ENCODE results near the gene POLR3E.
A peak's percentile ranks its signal among the peaks of the same experiment; 100 is the strongest.

POLR3E gene

DNA sequence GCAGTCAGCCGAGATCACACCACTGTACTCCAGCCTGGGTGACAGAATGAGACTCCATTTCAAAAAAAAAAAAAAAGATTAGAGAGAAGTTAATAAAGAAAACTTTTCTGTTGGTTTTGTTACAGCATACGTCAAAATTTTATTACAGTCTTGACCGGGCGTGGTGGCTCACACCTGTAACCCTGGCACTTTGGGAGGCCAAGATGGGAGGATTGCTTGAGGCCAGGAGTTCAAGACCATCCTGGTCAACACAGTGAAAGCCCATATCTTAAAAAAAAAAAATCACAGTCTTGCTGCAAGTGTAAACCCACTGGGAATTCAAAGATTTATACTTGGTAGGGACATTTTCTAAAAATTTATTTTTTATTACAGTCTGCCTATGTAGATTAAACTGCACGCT is 6.2 kb upstream of the POLR3E start:
- no peak for DNase-seq (ENCODE audit: low read depth)
- no peak for TF ChIP-seq CTCF (conservative IDR thresholded peaks at IDR 0.05; ENCODE audit: low read length)
- no peak overlapping the region for H3K4me3 ChIP-seq (ENCODE audit: low read length)

GRCh38 chr16:22291860-22292318 is 5.3 kb upstream of the POLR3E start:
- no peak overlapping the region for H3K4me3 ChIP-seq (ENCODE audit: low read length)
- TF ChIP-seq CTCF (conservative IDR thresholded peaks at IDR 0.05; ENCODE audit: low read length), result no peak
- peak; percentile 55 for DNase-seq (ENCODE audit: low read depth)

DNA sequence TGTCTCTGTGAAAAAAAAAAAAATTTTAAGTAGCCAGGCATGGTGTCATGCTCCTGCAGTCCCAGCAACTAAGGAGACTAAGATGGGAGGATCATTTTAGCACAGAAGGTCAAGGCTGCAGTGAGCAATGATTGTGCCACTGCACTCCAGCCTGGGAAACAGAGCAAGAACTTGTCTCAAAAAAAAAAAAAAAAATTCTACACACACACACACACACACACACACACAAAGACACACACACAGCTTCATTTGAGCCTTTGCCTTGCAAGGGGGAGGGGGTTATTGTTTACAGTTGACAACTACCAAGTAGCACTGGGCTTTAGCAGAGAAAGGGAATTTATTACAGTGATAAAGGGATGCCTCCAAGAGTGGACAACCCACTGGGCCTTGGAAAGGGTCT is 4.9 kb upstream of the POLR3E start:
- no peak for DNase-seq (ENCODE audit: low read depth)
- no peak for TF ChIP-seq CTCF (conservative IDR thresholded peaks at IDR 0.05; ENCODE audit: low read length)
- H3K4me3 ChIP-seq (ENCODE audit: low read length), result no peak overlapping the region

GRCh38 chr16:22293137-22294106 is 3.8 kb upstream of the POLR3E start:
- DNase-seq (ENCODE audit: low read depth), result no peak
- no peak for TF ChIP-seq CTCF (conservative IDR thresholded peaks at IDR 0.05; ENCODE audit: low read length)
- H3K4me3 ChIP-seq (ENCODE audit: low read length), result no peak overlapping the region

DNA sequence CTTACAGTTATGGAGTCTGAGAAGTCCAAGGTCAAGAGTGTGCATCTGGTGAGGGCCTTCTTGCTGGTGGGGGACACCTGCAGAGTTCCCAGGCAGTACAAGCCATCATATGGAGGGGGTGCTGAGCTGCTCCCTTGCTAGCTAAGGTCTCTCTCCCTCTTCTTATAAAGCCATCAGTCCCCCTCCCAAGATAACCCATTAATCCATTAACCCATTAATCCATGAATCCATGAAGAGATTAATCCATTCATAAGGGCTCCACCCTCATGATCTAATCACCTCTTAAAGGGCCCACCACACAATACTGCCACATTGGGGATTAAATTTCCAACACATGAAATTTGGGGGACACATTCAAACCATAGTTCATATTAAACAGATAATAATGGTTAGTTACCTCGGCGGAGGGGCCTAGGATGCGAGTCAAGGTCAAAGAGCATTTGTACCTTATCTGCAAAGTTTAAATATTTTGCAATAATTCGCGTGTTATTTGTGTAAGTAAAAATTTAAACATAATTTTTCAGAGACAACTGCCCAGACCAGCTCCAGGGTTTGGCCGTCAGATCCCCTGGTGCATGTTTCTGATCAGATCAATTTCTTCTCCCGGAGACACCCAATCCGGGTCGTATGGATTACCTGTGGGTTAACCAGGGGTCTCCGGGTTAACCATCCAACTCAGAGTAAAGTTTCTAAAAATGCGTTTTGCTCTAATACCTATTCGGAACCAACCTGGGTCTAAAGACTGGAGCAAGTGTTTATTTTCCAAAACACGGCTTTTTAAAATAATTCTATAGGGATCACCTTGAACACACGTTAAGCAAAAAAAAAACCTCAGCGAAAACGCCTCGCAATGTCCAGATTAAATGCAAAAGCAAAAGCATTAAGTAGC is 740 bp upstream of the POLR3E start:
- no peak for TF ChIP-seq CTCF (conservative IDR thresholded peaks at IDR 0.05; ENCODE audit: low read length)
- no peak for DNase-seq (ENCODE audit: low read depth)
- peak overlapping the region; percentile 79 for H3K4me3 ChIP-seq (ENCODE audit: low read length)

- TF ChIP-seq CTCF (conservative IDR thresholded peaks at IDR 0.05; ENCODE audit: low read length), result no peak
- peak overlapping the region; percentile 65 for H3K4me3 ChIP-seq (ENCODE audit: low read length)
- DNase-seq (ENCODE audit: low read depth), result peak; percentile 98
Observed at GRCh38 chr16:22297871-22298733, 893 bp downstream of the POLR3E start.
